Fibroblast of the conjunctiva (primary cell): Measurements from ENCODE around the gene HS3ST5.
"Not testable (repeated sequence)": the region's sequence is repeated elsewhere in the genome, so short reads cannot be mapped to it uniquely, and the experiment has no call there.

Experiments used
- DNase-seq: peaks from one replicate; pipeline ENCODE4 v3.0.0-alpha.2; 2010; ENCODE audit warnings: low read depth

HS3ST5 gene

DNA sequence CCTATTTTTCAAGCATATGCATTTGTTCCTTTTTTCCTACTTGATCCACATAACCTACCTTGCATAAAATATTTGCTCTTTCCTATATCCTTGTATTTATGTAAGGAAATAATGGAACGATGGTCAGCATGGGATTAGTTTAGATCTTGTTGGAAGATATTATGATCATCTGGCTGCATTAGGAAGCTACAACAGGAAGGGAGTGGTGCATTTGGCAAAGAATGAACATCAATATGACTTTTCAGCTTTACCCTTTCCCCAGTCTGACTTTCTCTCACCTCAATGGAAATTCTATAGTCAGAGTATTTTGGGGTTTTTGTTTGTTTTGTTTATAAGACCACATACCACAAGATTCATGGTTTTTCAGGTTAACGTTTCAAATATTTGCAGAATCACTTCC is 66.0 kb downstream of the HS3ST5 start:
- DNase-seq, result no peak

- no peak for DNase-seq
These were observed 68.0 kb downstream of the HS3ST5 start for GRCh38 chr6:114274836-114275235.

DNA sequence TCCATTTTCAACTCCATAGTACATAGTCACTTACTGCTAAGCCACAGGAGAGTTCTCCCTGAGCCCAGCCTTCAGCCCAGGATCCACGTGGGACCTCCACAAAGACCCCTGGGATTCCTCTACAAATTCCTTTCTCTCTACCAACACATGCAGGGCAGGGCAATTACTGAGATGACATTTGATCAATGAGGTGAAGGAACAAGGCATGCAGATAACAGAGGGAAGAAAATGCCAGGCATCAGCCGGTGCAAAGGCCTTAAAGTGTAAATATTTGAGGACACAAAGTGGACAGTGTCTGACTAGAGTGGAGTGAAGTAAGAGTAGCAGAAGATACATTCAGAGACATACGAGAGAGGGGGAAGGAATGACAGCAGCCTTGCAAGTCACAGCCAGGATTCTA is 70.2 kb downstream of the HS3ST5 start:
- DNase-seq, result no peak

GRCh38 chr6:114271405-114271804 is 71.4 kb downstream of the HS3ST5 start:
- DNase-seq, result no peak

DNA sequence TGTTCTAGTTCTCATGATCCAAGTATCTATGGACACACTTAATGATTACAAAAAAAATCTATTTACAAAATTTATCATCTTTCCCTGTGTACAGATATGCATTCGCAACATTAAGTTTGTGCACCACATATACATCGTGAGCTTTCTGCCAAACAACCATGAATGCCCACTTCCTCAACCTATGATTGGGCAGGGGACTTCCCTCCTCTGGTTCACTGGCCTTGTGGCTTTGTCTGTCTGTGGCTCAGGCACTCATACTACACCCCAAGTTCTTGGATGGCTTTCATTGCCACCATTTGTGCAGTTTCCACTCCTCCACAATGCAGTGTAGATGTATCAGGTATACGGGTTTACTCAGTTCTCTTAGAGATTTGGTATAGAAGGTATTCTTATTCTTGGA is 74.9 kb downstream of the HS3ST5 start:
- no peak for DNase-seq

DNA sequence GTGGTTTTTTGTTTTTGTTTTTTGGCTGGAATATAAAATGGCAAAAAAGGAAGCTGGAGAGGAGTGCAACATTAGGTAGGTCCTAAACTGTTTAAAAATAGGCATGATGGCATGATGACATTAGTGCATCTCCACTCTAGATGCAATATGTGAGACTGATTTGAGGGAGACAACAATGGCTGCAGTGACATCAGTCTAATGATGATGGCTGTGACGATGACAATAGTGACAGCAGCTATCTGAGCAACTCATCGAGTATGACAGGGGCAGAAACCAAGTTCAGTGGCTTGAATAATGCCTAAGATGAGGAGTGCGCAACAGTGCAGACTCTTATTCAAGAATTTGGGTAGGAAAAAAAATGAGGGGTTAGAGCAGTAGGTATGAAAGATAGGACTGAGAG is 82.0 kb downstream of the HS3ST5 start:
- no peak for DNase-seq

- no peak for DNase-seq
These were observed 84.4 kb downstream of the HS3ST5 start for GRCh38 chr6:114258376-114258775.

- DNase-seq, result no peak
These were observed 89.4 kb downstream of the HS3ST5 start for GRCh38 chr6:114253431-114253830.

GRCh38 chr6:114249522-114249921 is 93.3 kb downstream of the HS3ST5 start:
- no peak for DNase-seq

- no peak for DNase-seq
These were observed 95.7 kb downstream of the HS3ST5 start for GRCh38 chr6:114247101-114247500.

- no peak for DNase-seq
These were observed 102.0 kb downstream of the HS3ST5 start for GRCh38 chr6:114240796-114241195.

DNA sequence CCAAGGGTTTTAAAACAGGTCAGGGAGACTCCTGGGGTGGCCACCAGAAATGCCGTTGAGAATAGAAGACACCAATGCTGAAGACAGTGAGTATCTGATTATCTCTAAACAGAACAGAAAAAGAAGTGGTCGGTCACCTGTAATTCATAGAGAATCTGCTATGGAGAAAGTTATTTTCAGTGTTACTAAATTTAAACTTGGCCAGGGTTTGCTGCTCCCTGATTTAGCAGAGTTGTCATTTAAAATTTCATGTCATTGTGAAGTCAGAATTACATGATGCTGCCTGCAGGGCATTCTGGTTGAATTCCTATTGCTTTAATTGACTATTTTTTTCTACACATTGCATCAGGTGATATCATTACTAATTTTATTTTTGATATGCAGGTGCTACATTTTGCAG is 114.1 kb downstream of the HS3ST5 start:
- no peak for DNase-seq

DNA sequence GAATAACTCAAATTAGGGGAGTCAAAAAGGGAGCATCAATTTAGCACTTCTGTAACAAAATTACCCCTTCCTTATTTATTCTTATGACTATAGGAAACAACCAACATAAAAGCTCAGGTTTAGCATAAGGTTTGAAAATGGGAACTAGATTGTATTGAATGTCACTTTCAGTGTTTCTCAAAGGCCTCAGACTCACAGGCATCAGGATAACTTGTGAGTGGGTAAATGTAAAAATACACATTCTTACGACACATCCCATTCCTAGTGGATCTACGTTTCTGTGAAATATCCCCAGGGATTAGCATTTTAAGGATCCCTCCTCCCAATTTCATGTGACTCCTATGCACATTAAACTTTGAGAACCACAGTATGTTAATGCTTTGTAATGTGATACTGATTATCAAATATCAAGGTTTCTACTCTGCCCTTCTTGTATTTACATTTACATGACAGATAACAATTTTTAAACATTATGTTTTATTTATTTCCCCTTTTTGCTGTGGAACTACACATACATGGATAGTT is 114.8 kb downstream of the HS3ST5 start:
- DNase-seq, result no peak

DNA sequence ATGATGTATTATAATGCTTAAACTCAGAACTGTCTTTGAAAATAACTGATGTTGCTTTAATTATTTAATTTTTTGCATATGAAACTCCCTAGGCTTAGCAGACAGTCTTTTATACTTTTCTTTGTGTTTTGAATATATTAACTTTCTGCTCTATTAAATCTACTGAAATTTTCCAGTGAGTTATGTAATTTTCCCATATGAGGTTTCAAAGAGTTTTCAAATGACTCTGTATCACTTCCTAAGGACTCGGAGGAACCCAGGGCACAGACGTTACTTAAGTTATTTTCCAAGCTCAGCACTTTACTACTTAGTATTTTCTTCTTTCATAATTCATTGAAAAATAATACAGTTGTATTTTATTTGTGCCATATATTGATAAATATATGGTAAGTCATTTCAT is 122.6 kb downstream of the HS3ST5 start:
- no peak for DNase-seq

GRCh38 chr6:114218437-114219340 is 124.1 kb downstream of the HS3ST5 start:
- no peak for DNase-seq

DNA sequence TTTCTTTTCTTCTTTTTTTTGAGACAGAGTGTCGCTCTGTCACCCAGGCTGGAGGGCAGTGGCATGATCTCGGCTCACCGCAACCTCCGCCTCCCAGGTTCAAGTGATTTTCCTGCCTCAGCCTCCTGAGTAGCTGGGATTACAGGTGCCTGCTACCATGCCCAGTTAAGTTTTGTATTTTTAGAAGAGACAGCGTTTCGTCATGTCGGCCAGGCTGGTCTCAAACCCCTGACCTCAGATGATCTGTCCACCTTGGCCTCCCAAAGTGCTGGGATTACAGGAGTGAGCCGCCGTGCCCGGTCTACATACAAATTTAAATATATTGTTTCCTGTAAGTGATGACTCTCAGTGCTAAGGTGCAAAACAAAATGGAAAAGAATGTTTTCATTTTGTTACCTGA is 124.8 kb downstream of the HS3ST5 start:
- DNase-seq, result not testable (repeated sequence)

DNA sequence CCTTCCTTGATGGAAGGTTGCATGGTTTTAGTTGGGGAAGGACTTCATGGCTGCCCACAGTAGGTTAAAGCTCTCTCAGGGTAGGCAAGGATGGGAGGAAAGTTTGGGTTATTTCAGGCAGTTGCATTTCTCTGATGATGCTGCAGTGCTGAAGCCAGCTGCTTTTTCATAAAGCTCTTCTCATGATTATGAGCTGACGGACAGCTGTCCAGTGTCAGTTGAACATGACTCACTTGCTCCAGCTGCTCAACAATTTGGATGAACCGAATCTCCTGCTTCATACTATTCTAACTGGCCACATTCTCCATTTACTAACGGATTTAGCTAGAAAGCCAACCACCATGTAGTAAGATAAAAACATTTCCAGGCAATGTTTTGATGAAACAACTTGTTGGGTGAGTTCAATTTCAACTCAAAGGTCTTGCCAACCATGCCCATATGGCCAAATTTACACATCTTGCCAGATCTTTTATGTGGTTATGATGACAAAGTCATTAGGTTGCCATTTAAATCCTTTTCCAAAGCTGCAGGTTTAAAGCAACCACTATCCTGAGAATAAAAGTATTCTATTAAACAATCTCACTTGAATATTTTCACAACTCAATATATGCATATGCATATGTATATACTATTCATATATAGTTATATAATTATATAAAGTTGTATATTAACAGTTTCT is 125.9 kb downstream of the HS3ST5 start:
- DNase-seq, result no peak

GRCh38 chr6:114210467-114210866 is 132.4 kb downstream of the HS3ST5 start:
- no peak for DNase-seq

DNA sequence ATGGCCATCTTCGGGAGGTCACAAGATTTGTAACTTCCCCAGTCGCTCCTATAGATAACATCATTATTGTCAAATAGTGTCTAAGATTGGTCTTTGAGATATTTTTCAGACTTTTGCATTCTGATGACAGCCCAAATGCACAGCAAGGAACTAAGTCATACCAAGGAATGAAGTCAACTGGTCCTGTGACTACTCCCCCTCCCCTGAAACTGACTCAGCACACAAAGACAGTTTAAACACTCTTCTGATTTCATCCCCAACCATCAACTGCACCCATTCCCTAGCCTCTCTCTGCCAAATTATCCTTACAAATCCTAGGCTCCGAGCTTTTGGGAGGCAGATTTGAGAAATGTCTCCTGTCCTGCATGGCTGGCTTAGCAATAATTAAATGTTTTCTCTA is 139.4 kb downstream of the HS3ST5 start:
- DNase-seq, result no peak

DNA sequence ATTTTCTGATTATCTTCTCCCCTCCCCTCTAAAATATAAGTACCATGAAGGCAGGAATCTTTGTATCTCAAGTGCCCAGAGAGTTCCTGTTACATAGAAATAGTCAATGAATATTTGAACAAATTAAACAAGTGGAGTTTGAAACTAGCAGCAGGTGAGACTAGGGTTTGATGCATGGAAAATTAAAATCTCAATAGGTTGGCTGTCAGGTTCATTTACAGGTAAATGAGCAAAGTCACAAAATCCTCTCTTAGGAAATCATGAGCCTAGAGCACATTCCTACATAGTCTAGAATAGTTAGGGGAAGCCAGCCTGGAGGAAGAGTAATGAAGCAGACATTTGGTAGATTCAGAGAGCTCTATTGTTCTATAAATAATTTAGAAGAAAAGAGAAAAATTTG is 140.4 kb downstream of the HS3ST5 start:
- DNase-seq, result no peak

DNA sequence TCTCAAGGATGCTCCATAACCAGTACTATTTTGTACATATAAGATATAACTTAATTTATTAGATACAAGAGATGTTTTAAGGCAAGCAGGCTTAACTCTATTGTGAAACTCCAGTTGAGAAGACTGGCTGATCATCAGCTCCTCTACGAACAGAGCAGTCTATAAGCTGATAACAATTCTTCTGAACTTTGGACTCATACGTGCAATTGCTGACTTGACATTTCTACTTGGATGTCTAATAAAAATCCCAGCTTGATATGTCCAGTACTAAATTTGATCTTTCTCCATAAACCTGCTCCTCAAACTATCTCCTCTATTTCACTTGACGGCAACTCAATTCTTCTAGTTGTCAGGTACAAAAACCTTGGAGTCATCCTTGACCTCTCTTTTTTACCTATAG is 141.9 kb downstream of the HS3ST5 start:
- DNase-seq, result no peak

GRCh38 chr6:114195631-114196403 is 147.0 kb downstream of the HS3ST5 start:
- DNase-seq, result no peak

DNA sequence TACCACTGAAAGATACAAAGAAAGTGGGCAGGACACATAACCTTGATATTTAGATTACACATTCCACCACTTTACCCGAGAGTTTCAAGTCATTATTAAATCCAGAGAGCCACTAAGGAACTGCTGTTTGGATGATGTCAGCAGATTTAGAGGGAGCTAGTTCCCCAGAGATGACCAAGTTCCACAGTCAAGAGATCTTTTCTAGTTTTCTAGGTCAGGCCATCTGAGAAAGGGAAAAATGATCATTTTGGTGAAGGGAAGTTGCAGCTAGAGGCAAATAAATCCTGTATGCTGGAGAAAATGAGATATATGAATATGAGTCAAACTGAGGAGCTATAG is 147.8 kb downstream of the HS3ST5 start:
- no peak for DNase-seq
